Measurements from ENCODE around the gene FHAD1.

Gene FHAD1

GRCh38 chr1:15218287-15219279, 28.4 kb upstream of the FHAD1 start:
- no peak for DNase-seq (ENCODE audit: low read depth in 2 of 2)

- no peak for DNase-seq (ENCODE audit: low read depth in 2 of 2)
Measured at GRCh38 chr1:15219280-15220023, 27.6 kb upstream of the FHAD1 start.

- no peak for DNase-seq (ENCODE audit: low read depth in 2 of 2)
Measured at GRCh38 chr1:15220024-15220392, 27.0 kb upstream of the FHAD1 start.

- DNase-seq (ENCODE audit: low read depth in 2 of 2), result no peak
Measured at GRCh38 chr1:15220825-15221431, 26.1 kb upstream of the FHAD1 start.

GRCh38 chr1:15222653-15223303, 24.2 kb upstream of the FHAD1 start:
- DNase-seq (ENCODE audit: low read depth in 2 of 2), result no peak

- DNase-seq (ENCODE audit: low read depth in 2 of 2), result no peak
Measured at GRCh38 chr1:15224259-15224869, 22.7 kb upstream of the FHAD1 start.

GRCh38 chr1:15224974-15225373, 22.0 kb upstream of the FHAD1 start:
- no peak for DNase-seq (ENCODE audit: low read depth in 2 of 2)

- no peak for DNase-seq (ENCODE audit: low read depth in 2 of 2)
Measured at GRCh38 chr1:15225461-15225860, 21.6 kb upstream of the FHAD1 start.

GRCh38 chr1:15226388-15227255, 20.4 kb upstream of the FHAD1 start:
- no peak for DNase-seq (ENCODE audit: low read depth in 2 of 2)

- DNase-seq (ENCODE audit: low read depth in 2 of 2), result no peak
Measured at GRCh38 chr1:15229707-15230131, 17.3 kb upstream of the FHAD1 start.

- no peak for DNase-seq (ENCODE audit: low read depth in 2 of 2)
Measured at GRCh38 chr1:15231714-15232201, 15.3 kb upstream of the FHAD1 start.

GRCh38 chr1:15233689-15234088, 13.3 kb upstream of the FHAD1 start:
- DNase-seq (ENCODE audit: low read depth in 2 of 2), result no peak

GRCh38 chr1:15236321-15236721, 10.7 kb upstream of the FHAD1 start:
- no peak for DNase-seq (ENCODE audit: low read depth in 2 of 2)

- no peak for DNase-seq (ENCODE audit: low read depth in 2 of 2)
Measured at GRCh38 chr1:15236746-15237145, 10.3 kb upstream of the FHAD1 start.

- DNase-seq (ENCODE audit: low read depth in 2 of 2), result no peak
Measured at GRCh38 chr1:15238789-15239188, 8.2 kb upstream of the FHAD1 start.

- DNase-seq (ENCODE audit: low read depth in 2 of 2), result no peak
Measured at GRCh38 chr1:15242766-15243165, 4.3 kb upstream of the FHAD1 start.

- no peak for DNase-seq (ENCODE audit: low read depth in 2 of 2)
Measured at GRCh38 chr1:15243275-15244043, 3.6 kb upstream of the FHAD1 start.

- DNase-seq (ENCODE audit: low read depth in 2 of 2), result no peak
Measured at GRCh38 chr1:15244813-15245212, 2.2 kb upstream of the FHAD1 start.

- no peak for DNase-seq (ENCODE audit: low read depth in 2 of 2)
Measured at GRCh38 chr1:15245593-15246360, 1.2 kb upstream of the FHAD1 start.
